Kidney capillary endothelial cell (primary cell): ENCODE results near the gene TGFB1I1.
"Not testable (repeated sequence)": the region's sequence is repeated elsewhere in the genome, so short reads cannot be mapped to it uniquely, and the experiment has no call there.

Experiments used
- DNase-seq: peaks from one replicate; pipeline ENCODE4 v3.0.0-alpha.2; 2018; ENCODE audit warnings: low spot score

TGFB1I1 gene

DNA sequence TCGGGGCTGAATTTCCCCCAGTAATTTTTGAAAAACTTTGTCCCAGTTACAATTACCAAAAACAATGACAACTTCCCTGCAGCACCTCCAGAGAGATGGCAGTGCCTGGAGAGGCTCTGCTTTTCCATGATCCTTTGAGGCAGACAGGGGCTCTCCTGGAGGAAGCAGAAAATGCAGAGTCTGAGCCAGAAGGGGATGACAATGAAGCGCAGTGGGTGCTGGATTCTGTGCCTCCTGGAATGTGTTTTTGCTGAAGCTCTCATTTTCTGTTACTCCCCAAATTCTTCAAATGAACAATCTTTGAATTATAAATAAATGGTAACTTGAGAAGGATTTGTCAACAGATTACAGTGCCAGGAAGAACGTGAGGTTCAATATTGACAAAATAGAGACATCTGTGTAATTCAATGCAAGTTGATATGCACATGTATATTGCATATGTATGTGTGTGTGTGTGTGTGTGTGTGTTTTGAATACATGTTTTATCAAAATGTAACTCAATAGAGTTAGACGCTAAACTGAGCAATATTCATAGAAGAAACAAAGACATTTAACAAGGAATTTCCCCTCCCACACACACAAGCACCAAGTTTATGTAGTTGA is 45.9 kb downstream of the TGFB1I1 start:
- DNase-seq: no peak

- no peak for DNase-seq
Observed at GRCh38 chr16:31519759-31520431, 47.9 kb downstream of the TGFB1I1 start.

DNA sequence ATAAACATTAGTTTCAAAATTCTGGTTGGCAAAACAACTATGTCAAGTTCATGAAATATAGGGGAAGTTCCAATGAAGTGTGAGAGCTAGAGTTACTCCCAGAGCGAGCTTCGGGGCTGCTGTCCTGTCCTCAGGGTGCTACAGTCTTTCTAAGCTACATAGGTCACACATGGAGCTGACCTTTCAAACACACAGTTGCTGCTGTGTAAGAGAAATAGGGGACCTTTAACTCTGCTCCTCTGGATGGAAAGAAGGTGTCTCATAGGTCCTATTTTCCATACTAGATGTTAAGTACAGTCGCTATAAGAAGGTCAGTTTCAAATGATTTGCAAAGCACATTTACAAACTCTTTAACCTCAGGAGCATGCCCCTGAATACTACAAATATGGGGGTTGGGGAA is 49.4 kb downstream of the TGFB1I1 start:
- no peak for DNase-seq

DNA sequence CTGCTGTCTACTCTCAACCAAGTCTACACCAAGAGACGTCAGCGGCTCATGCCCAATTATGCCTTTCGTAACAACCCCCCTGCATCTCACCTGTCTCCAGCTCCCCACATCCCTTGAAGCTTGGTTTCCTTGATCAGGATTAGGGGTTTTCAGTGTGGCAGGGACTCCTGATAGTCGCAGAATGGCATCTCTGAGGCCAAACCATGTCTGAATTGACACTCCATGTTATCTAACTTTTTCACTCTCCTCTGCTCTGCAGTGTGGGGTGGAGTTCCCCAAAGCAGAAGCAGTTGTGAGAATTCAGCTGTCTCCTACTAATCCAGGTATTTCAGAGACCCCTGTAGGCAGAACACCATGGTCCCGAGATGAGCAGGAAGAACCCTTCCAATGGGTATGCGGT is 50.1 kb downstream of the TGFB1I1 start:
- DNase-seq: no peak

DNA sequence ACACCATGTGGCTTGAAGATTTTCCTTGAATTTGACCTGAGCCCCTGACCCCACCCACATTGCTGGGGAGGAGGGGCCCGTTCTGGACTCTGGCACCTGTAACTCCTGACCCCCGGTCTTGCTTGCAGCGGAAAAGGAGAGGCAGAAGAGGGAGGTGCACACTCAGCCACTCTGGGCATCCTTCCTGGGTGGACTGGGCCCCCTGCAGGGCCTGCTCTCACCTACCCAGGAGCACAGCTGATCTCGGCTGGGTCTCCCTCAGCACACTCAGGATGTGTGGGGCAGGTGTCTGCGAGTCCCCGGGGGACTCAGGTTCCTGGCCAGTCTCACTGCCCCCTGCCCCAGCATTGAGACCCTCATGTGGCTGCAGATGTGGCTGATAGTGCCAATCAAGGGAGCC is 51.8 kb downstream of the TGFB1I1 start:
- DNase-seq: not testable (repeated sequence)

GRCh38 chr16:31525113-31525512 is 53.2 kb downstream of the TGFB1I1 start:
- no peak for DNase-seq
